Keratinocyte (primary cell): Measurements from ENCODE around the gene NSUN2. TPM values are rescaled to one million over a fixed set of nuclear protein-coding genes. Genes with fewer than 3 reads are reported as not detected.

Experiments used
- DNase-seq: peaks from one replicate; pipeline ENCODE4 v3.0.0-alpha.2; 2011; ENCODE audit warnings: low read depth, missing footprints, low spot score
- FAIRE-seq: peaks from 2 replicates; lab custom pipeline; 2011; peaks lifted over from hg19 to GRCh38; lab: Jason Lieb, UNC
- H2AFZ ChIP-seq: 2 replicates; pipeline ENCODE4 v1.6.0; 2012; ENCODE audit warnings: low read length, control low read depth, inconsistent platforms; ENCODE audit not compliant: control insufficient read depth
- H3K27ac ChIP-seq: 2 replicates; pipeline ENCODE4 v1.5.1; 2011; ENCODE audit warnings: low read length; ENCODE audit not compliant: control insufficient read depth, insufficient read depth
- H3K27me3 ChIP-seq: 3 replicates; pipeline ENCODE4 v1.6.0; 2011; ENCODE audit warnings: low read length; ENCODE audit not compliant: control insufficient read depth, insufficient read depth; ENCODE audit errors: extremely low read depth
- H3K36me3 ChIP-seq, 2 experiments: 2 replicates in 1 of 2; 3 replicates in 1 of 2; pipeline ENCODE4 v1.5.1; 2011; ENCODE audit warnings: low read length in 2 of 2, mild to moderate bottlenecking in 1 of 2; ENCODE audit not compliant: control insufficient read depth in 2 of 2, insufficient read depth in 2 of 2; ENCODE audit errors: extremely low read depth in 1 of 2
- H3K4me1 ChIP-seq: 3 replicates; pipeline ENCODE4 v1.5.1; 2011; ENCODE audit warnings: low read length; ENCODE audit not compliant: control insufficient read depth, insufficient read depth; ENCODE audit errors: extremely low read depth
- H3K4me2 ChIP-seq: 3 replicates; pipeline ENCODE4 v1.6.0; 2011; ENCODE audit warnings: low read depth, low read length; ENCODE audit not compliant: control insufficient read depth, insufficient read depth; ENCODE audit errors: extremely low read depth
- H3K4me3 ChIP-seq, 3 experiments: fragments of 200-600 bp in 1 of 3; sonication (generic) in 1 of 3; 2 replicates in 2 of 3; 3 replicates in 1 of 3; pipeline ENCODE4 v1.5.1; 2011 to 2016; ENCODE audit warnings: low read length in 3 of 3, mild to moderate bottlenecking in 3 of 3, control low read depth in 2 of 3, inconsistent platforms in 1 of 3, low read depth in 1 of 3, mixed read lengths in 1 of 3, mixed run types in 1 of 3, moderate library complexity in 1 of 3; ENCODE audit not compliant: control insufficient read depth in 2 of 3, insufficient read depth in 2 of 3; ENCODE audit errors: extremely low read depth in 1 of 3
- H3K79me2 ChIP-seq: 2 replicates; pipeline ENCODE4 v1.6.0; 2012; ENCODE audit warnings: low read length; ENCODE audit not compliant: control insufficient read depth, insufficient read depth
- H3K9ac ChIP-seq: 3 replicates; pipeline ENCODE4 v1.6.0; 2011; ENCODE audit warnings: low read length; ENCODE audit not compliant: control insufficient read depth, insufficient read depth; ENCODE audit errors: extremely low read depth
- H3K9me1 ChIP-seq: 3 replicates; pipeline ENCODE4 v1.6.0; 2011; ENCODE audit warnings: low read length; ENCODE audit not compliant: control insufficient read depth, insufficient read depth; ENCODE audit errors: extremely low read depth
- H3K9me3 ChIP-seq: 2 replicates; pipeline ENCODE4 v1.5.1; 2012; ENCODE audit warnings: low read depth, low read length; ENCODE audit not compliant: control insufficient read depth
- H4K20me1 ChIP-seq: 3 replicates; pipeline ENCODE4 v1.6.0; 2011; ENCODE audit warnings: low read length; ENCODE audit not compliant: control insufficient read depth, insufficient read depth; ENCODE audit errors: extremely low read depth
- EZH2 ChIP-seq: IDR thresholded peaks from one replicate; pipeline ENCODE4 v1.6.1; 2012; ENCODE audit warnings: inconsistent platforms, mild to moderate bottlenecking, low read length, moderate library complexity
- dilution Hi-C: fragments of 300-500 bp; cut with MboI; formaldehyde crosslinking; loops from one replicate; pipeline ENCODE4 v1.7.0; 2020; ENCODE audit warnings: low sequenced_read_pairs; ENCODE audit not compliant: extremely low pct_ligation_motif_present
- polyA plus RNA-seq, 5 experiments: library from polyadenylated mRNA; depleted of rRNA in 3 of 5; stranded (reverse) in 3 of 5; stranded (forward) in 1 of 5; unstranded in 1 of 5; fragments of >200 nt; gene quantifications; 1 replicate in 1 of 5; 2 replicates in 3 of 5; 3 replicates in 1 of 5; pipeline versions ENCODE4 v1.2.1 to v1.2.3, GENCODE V29; 2011 to 2012; ENCODE audit warnings: missing spikeins in 2 of 5, low read depth in 1 of 5, low replicate concordance in 1 of 5
- TF ChIP-seq, protein P1 (sequence below), 3 experiments: IDR thresholded peaks in 1 of 3; conservative IDR thresholded peaks in 1 of 3; optimal IDR thresholded peaks in 1 of 3; 2 replicates in 2 of 3; 3 replicates in 1 of 3; pipeline versions ENCODE3 to v1.5.1; 2011; ENCODE audit warnings: low read length in 3 of 3, mild to moderate bottlenecking in 3 of 3, moderate library complexity in 2 of 3, control low read depth in 1 of 3, inconsistent platforms in 1 of 3; ENCODE audit not compliant: insufficient read depth in 2 of 3; ENCODE audit errors: extremely low read depth in 1 of 3

NSUN2 gene
- polyA plus RNA-seq, 1 donor (not counting 4 experiments of a cell fraction or from before 2014, with no cell fraction given): 91.2 TPM

DNA sequence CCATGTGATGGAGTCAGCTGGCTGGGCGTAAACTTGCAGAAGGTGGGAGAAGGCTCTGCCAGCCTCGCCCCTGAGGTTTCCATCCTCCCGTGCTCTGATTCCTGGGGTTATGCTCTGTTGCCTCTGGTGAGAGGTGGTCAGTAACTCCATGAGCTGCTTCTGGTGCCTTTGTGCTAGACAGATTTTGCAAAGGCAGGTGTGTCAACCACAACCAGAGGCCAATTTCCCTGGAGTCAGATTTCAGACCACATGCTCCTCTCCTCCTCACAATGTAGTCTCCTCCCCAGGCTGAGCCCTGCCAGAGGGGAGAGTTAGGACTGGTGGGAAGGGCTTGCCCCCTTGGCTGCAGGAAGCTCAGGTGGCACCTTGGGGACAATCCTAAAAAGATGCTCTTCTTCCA lies 41.6 kb upstream of the NSUN2 start:
- H2AFZ ChIP-seq: no peak overlapping the region
- dilution Hi-C loops: no loop called here
- H3K4me2 ChIP-seq: no peak overlapping the region
- no peak overlapping the region for H3K9ac ChIP-seq
- H3K27ac ChIP-seq: no peak overlapping the region
- H3K27me3 ChIP-seq: no peaks in the 10 kb centered on the region
- no peaks in the 10 kb centered on the region for H4K20me1 ChIP-seq
- H3K4me3 ChIP-seq: no peak overlapping the region
- H3K79me2 ChIP-seq: no peaks in the 10 kb centered on the region
- no peaks in the 10 kb centered on the region for H3K9me1 ChIP-seq
- H3K36me3 ChIP-seq: peaks cover 4 to 10% of the 10 kb centered on the region in 2 experiments
- no peaks in the 10 kb centered on the region for H3K9me3 ChIP-seq
- FAIRE-seq (no peak), DNase-seq (no peak)
- TF ChIP-seq, protein P1, sequence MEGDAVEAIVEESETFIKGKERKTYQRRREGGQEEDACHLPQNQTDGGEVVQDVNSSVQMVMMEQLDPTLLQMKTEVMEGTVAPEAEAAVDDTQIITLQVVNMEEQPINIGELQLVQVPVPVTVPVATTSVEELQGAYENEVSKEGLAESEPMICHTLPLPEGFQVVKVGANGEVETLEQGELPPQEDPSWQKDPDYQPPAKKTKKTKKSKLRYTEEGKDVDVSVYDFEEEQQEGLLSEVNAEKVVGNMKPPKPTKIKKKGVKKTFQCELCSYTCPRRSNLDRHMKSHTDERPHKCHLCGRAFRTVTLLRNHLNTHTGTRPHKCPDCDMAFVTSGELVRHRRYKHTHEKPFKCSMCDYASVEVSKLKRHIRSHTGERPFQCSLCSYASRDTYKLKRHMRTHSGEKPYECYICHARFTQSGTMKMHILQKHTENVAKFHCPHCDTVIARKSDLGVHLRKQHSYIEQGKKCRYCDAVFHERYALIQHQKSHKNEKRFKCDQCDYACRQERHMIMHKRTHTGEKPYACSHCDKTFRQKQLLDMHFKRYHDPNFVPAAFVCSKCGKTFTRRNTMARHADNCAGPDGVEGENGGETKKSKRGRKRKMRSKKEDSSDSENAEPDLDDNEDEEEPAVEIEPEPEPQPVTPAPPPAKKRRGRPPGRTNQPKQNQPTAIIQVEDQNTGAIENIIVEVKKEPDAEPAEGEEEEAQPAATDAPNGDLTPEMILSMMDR (optimal IDR thresholded peaks at IDR 0.05 in 1 of 3, IDR thresholded peaks at IDR 0.05 in 1 of 3, conservative IDR thresholded peaks at IDR 0.05 in 1 of 3; ENCODE audit: extremely low read depth in 1 of 3, insufficient read depth in 2 of 3, low read length in 3 of 3): no peak
- no peak for TF ChIP-seq EZH2
- peaks cover 12% of the 10 kb centered on the region for H3K4me1 ChIP-seq

DNA sequence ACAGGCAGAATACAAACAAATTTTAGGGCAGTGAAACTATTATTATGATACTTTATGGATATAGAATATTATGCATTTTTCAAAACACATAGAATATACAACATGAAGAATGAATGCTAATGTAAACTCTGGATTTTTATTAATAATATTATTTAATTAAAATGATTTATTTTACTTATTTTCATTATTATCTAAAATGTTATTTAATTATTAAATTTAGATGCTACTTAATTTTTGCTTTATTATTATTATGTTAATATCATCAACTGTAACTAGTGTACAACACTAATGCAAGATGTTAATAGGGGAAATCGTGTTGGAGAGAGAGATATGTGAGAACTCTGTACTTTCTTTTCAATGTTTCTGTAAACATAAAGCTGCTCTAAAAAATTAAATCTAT lies 41.1 kb upstream of the NSUN2 start:
- Histone ChIP-seq H3K79me2 (no peaks in the 10 kb centered on the region), H3K9ac (no peak overlapping the region), H3K4me3 (no peak overlapping the region), H3K27me3 (no peaks in the 10 kb centered on the region), H3K9me3 (no peaks in the 10 kb centered on the region), H2AFZ (no peak overlapping the region), H3K4me1 (peaks cover 12% of the 10 kb centered on the region), H4K20me1 (no peaks in the 10 kb centered on the region), H3K4me2 (no peak overlapping the region), H3K36me3 (peaks cover 4 to 10% of the 10 kb centered on the region in 2 experiments), H3K27ac (no peak overlapping the region), H3K9me1 (no peaks in the 10 kb centered on the region)
- TF ChIP-seq, protein P1 (optimal IDR thresholded peaks at IDR 0.05 in 1 of 3, IDR thresholded peaks at IDR 0.05 in 1 of 3, conservative IDR thresholded peaks at IDR 0.05 in 1 of 3; ENCODE audit: extremely low read depth in 1 of 3, insufficient read depth in 2 of 3, low read length in 3 of 3): no peak
- TF ChIP-seq EZH2: no peak
- no peak for FAIRE-seq
- DNase-seq: no peak
- dilution Hi-C loops: no loop called here
